NCI-H345 (cell line): Measurements from ENCODE around the gene IQCE.
A peak's percentile ranks its signal among the peaks of the same experiment; 100 is the strongest.
"Not testable (repeated sequence)": the region's sequence is repeated elsewhere in the genome, so short reads cannot be mapped to it uniquely, and the experiment has no call there.

Experiments
- DNase-seq: peaks from one replicate; lab custom pipeline; 2025; lab: John Stamatoyannopoulos, UW

Gene IQCE

GRCh38 chr7:2553831-2554581 lies 4.8 kb upstream of the IQCE start:
- DNase-seq: no peak

- no peak for DNase-seq
These were observed 4.1 kb upstream of the IQCE start for GRCh38 chr7:2554661-2555111.

DNA sequence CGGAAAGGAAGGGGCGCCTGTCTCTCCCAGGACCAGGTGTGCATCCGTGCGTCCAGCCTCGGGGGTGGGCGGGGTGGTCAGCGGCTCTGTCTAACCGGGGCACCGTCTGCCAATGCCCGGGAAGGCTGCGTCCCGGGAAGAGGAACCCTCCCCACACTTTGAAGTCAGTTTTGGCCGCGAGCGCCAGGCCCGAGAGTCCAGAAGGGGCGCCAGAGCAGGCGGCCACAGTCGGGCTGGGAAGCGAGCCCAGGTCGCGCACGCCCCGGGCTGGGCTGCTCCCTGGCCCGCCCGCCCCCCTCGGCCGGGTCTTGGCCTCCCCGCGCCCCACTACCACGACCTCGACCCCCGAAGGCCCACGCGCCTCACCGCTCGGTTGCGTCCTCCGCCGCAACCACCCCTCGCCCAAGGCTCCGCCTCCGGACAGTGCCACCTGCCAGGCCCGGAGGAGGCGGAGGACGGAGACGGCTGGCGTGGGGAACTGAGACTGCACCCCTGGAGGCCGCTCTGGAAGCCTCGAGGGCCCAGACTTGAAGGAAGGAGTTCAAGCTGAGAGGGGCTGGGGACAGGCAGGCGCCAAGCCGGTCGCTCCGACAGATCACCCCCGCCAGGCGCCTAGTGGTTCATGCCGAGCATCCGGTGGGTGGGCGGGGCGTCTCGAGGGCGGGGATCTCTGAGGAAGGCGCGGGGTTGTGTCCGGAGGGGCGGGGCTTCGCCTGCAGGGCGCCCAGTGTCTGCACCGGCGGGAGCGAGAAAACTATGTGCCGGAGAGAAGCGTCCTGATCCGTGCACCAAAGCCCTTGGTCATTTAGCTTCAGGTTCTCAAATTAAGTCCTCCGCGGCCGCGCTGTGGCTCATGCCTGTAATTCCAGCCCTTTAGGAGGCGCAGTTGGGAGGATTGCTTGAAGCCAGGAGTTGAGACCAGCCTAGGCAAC lies 3.4 kb upstream of the IQCE start, which contains the start of gene BRAT1:
Gene BRAT1 (minus strand): TSS at position 404 of the 932 bp plus-strand sequence. CDS start 1,093 bp downstream, outside the sequence.
- peak; percentile 92 for DNase-seq

DNA sequence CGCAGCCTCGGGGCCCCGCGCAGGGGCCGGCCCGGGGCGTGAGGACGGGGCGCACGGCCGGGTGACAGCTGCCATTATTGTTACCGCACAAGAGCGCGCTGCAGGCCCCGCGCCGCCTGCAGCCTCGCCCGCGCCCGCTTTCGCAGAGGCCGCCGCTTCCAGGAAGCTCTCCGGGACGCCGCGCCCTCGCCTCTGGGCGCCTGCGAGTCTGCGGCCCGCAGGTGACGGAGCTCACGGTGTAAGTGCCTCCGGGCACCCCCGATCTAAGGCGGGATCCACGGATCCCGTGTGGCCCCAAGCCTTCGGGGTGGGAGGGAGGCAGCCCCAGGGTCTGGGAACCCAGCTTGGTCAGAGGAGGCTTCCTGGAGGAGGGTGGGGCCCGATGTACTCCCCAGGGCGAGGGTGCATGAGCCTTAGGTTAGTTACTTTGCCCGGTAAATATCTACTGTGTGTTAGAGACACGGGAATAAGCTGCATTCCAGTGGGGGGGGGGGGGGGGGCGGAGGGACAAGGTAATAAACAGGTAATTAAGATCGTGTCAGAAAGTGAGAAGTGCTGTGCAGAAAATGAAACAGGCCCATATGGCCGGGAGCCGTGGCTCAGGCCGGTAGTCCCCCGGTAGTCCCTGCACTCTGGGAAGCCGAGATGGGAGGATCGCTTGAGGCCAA lies 638 bp downstream of the IQCE start:
- DNase-seq: no peak

GRCh38 chr7:2563955-2564354 lies 5.2 kb downstream of the IQCE start:
- DNase-seq: not testable (repeated sequence)

GRCh38 chr7:2564970-2565540 lies 6.3 kb downstream of the IQCE start:
- DNase-seq: no peak

DNA sequence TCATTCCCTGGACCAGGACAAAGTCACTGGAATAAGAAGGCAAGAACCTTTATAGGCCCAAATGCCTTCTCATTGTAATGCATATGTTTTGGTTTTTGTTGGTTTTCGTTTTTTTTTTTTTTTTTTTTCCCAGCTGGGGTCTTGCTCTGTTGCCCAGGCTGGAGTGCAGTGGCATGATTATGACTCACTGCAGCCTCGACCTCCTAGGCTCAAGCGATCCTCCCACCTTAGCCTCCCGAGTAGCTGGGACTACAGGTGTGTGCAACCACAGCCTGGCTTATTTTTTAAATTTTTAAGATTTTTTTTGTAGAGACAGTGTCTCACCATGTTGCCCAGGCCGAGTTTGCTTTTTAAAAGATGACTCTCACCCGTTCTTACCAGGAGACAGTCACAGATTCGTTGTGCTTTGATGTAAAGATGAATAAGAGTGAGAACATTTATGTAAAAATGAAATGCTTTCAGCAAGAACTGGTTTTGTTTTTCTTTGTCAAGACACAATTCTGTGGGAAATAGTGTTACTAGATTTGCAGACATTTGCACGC lies 7.6 kb downstream of the IQCE start:
- no peak for DNase-seq

DNA sequence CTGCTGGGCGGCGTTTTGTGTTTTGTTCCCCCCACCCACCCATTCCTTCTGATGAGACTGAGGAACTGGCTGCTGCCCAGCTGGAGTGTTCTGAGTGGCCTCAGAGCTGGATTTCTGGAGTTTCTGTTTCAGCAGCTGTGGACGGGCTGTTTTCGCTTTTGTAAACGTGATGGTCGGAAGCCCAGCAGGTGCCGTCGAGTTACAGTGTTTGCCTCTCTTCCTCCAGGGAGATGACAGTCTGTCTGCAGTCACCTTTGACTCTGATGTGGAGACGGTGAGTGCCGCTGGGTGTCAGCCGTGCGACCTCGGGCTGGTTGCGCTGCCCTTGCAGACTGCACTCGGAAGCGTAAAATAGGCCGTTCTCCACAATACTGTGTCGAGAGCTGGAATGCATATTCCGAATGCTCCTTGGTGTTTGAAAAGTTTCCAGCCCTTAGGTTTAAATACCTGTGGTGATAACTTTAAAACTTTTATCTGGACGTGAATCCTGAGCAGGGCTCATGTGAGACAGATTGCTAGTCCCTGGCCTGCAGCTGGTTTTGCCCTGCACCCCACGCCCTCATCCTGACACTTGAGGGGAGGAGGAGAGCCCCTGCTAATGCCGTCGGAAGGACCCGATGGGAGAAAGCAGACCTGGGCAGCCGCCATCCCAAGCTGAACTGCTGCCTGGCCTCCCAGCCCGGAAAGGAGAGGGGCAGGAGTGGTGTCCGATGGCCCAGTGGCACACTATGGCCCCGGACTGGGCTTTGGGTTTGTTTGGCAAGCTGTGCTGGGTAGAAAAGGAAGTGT lies 8.3 kb downstream of the IQCE start:
- DNase-seq: no peak

- no peak for DNase-seq
These were observed 9.0 kb downstream of the IQCE start for GRCh38 chr7:2567679-2568278.

- no peak for DNase-seq
These were observed 9.9 kb downstream of the IQCE start for GRCh38 chr7:2568521-2569223.

GRCh38 chr7:2569421-2569820 lies 10.6 kb downstream of the IQCE start:
- no peak for DNase-seq

GRCh38 chr7:2570021-2570420 lies 11.2 kb downstream of the IQCE start:
- no peak for DNase-seq

DNA sequence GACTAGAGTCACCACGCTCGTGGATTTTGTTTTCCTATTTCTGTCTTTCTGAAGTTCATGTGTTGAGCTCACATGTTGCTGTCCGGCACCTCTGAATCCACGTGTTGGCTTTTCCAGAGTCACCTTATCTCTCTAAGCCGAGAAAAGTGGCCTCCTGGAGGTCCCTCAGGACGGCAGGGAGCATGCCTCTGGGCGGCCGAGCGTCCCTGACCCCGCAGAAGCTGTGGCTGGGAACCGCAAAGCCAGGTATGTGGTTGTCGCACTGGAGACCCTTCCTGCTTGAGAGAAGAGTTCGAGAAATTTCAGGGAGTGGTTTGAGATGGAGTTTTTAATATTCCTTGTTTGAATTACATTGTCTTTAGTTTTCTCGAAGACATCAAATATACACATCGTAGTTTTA lies 12.6 kb downstream of the IQCE start:
- DNase-seq: no peak

DNA sequence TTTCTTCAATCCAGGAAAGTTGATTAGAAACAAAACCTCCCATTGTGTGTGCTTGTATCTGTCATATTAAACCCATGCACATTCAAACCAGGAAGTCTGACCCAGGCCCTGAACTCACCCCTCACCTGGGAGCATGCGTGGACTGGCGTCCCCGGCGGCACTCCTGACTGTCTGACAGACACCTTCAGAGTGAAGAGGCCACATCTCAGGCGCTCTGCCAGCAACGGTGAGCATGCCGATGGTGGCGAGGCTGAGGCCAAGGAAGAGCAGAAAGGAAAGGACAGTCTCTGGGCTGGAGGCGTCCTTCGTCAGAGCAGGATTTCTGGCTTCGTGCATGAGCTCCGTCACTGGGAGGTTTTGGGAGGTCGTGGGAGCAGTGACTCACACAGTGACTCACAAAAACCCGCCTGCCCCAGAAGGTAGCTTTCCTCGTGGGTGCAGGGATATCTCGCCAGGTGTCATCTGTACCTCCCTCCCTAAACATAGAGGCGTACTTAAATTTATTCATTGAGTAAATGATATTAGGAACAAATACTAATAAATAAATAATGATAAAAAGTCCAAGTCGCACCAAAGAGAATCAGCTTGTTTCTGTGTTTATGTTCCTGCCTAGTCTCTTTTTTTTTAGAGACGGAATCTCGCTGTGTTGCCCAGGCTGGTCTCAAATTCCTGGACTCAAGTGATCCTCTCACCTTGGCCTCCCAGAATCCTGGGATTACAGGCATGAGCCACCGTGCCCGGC lies 13.5 kb downstream of the IQCE start:
- no peak for DNase-seq

DNA sequence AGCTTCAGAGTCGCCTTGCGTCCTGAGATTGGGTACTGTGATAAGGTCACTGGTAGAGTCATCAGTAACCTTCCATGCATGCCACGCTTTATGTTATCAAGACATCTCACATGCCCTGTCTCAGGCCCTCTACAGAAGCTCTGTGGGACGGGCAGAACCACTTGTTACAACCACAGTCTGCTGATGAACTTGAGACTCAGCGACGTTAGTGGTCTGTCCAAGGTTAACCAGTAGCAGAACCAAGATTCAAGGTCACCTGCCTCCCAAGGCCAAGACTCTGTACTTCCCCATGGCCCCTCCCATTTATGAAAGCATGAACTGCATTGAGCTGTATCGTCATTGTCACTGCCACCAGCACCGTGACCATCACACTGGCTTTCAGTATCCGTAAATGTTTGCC lies 15.0 kb downstream of the IQCE start:
- DNase-seq: no peak

- no peak for DNase-seq
These were observed 16.4 kb downstream of the IQCE start for GRCh38 chr7:2575046-2575732.

- no peak for DNase-seq
These were observed 17.1 kb downstream of the IQCE start for GRCh38 chr7:2575733-2576340.
